ENCODE results near the gene PLXDC2. TPM values are rescaled to one million over a fixed set of nuclear protein-coding genes. Genes with fewer than 3 reads are reported as not detected.

The PLXDC2 gene
- total RNA-seq, 2 experiments from 2014 or later: not detected

- Mint-ChIP-seq H3K36me3 (ENCODE audit: low read depth) (no peaks in the 10 kb centered on the region), H3K27me3 (no peaks in the 10 kb centered on the region), H3K4me3 (no peak overlapping the region), H3K4me1 (no peaks in the 10 kb centered on the region), H3K27ac (no peak overlapping the region), H3K9me3 (peaks cover 18% of the 10 kb centered on the region)
- POLR2A ChIA-PET: no interaction called here
- no peak for DNase-seq
- CTCF ChIA-PET: no interaction called here
Observed at GRCh38 chr10:20299034-20299736, 483.0 kb downstream of the PLXDC2 start.

GRCh38 chr10:20300735-20301134, 484.5 kb downstream of the PLXDC2 start:
- no peak for DNase-seq
- Mint-ChIP-seq H3K36me3 (ENCODE audit: low read depth) (no peaks in the 10 kb centered on the region), H3K4me1 (no peaks in the 10 kb centered on the region), H3K9me3 (peaks cover 17% of the 10 kb centered on the region), H3K4me3 (no peak overlapping the region), H3K27me3 (no peaks in the 10 kb centered on the region), H3K27ac (no peak overlapping the region)
- POLR2A ChIA-PET: no interaction called here
- CTCF ChIA-PET: no interaction called here

GRCh38 chr10:20302033-20302432, 485.8 kb downstream of the PLXDC2 start:
- Mint-ChIP-seq H3K4me3 (no peak overlapping the region), H3K4me1 (no peaks in the 10 kb centered on the region), H3K36me3 (ENCODE audit: low read depth) (no peaks in the 10 kb centered on the region), H3K9me3 (peaks cover 18% of the 10 kb centered on the region), H3K27ac (no peak overlapping the region), H3K27me3 (no peaks in the 10 kb centered on the region)
- DNase-seq: no peak
- ChIA-PET CTCF (no interaction called here), POLR2A (no interaction called here)

GRCh38 chr10:20303453-20304152, 487.4 kb downstream of the PLXDC2 start:
- Mint-ChIP-seq H3K9me3 (peaks cover 14% of the 10 kb centered on the region), H3K27ac (no peak overlapping the region), H3K27me3 (no peaks in the 10 kb centered on the region), H3K36me3 (ENCODE audit: low read depth) (no peaks in the 10 kb centered on the region), H3K4me1 (no peaks in the 10 kb centered on the region), H3K4me3 (no peak overlapping the region)
- POLR2A ChIA-PET: no interaction called here
- DNase-seq: no peak
- CTCF ChIA-PET: no interaction called here

GRCh38 chr10:20313665-20314064, 497.4 kb downstream of the PLXDC2 start:
- ChIA-PET CTCF (no interaction called here), POLR2A (no interaction called here)
- no peak overlapping the region for H3K27ac Mint-ChIP-seq
- no peaks in the 10 kb centered on the region for H3K36me3 Mint-ChIP-seq (ENCODE audit: low read depth)
- H3K4me3 Mint-ChIP-seq: no peak overlapping the region
- no peaks in the 10 kb centered on the region for H3K4me1 Mint-ChIP-seq
- DNase-seq: no peak
- no peaks in the 10 kb centered on the region for H3K27me3 Mint-ChIP-seq
- H3K9me3 Mint-ChIP-seq: peaks cover 35% of the 10 kb centered on the region

- CTCF ChIA-PET: no interaction called here
Observed at GRCh38 chr10:20314431-20314830, 498.2 kb downstream of the PLXDC2 start.

GRCh38 chr10:20327954-20328353, 511.7 kb downstream of the PLXDC2 start:
- no peak for DNase-seq
- Mint-ChIP-seq H3K4me1 (no peaks in the 10 kb centered on the region), H3K9me3 (peaks cover 17% of the 10 kb centered on the region), H3K4me3 (no peak overlapping the region), H3K27me3 (no peaks in the 10 kb centered on the region), H3K27ac (no peak overlapping the region), H3K36me3 (ENCODE audit: low read depth) (no peaks in the 10 kb centered on the region)
- ChIA-PET POLR2A (no interaction called here), CTCF (no interaction called here)

More at GRCh38 chr10:20314431-20314830, 498.2 kb downstream of the PLXDC2 start:
- no peaks in the 10 kb centered on the region for H3K4me1 Mint-ChIP-seq
- H3K36me3 Mint-ChIP-seq (ENCODE audit: low read depth): no peaks in the 10 kb centered on the region
- H3K27ac Mint-ChIP-seq: no peak overlapping the region
- H3K9me3 Mint-ChIP-seq: peaks cover 28% of the 10 kb centered on the region
- no peak for DNase-seq
- POLR2A ChIA-PET: no interaction called here
- H3K4me3 Mint-ChIP-seq: no peak overlapping the region
- no peaks in the 10 kb centered on the region for H3K27me3 Mint-ChIP-seq

GRCh38 chr10:20330246-20330645, 514.0 kb downstream of the PLXDC2 start:
- Mint-ChIP-seq H3K4me3 (no peak overlapping the region), H3K9me3 (peaks cover 21% of the 10 kb centered on the region), H3K27me3 (no peaks in the 10 kb centered on the region), H3K27ac (no peak overlapping the region), H3K36me3 (ENCODE audit: low read depth) (no peaks in the 10 kb centered on the region), H3K4me1 (no peaks in the 10 kb centered on the region)
- DNase-seq: no peak
- CTCF ChIA-PET: no interaction called here
- POLR2A ChIA-PET: no interaction called here

- CTCF ChIA-PET: no interaction called here
- peaks cover 19% of the 10 kb centered on the region for H3K9me3 Mint-ChIP-seq
Observed at GRCh38 chr10:20334559-20334958, 518.3 kb downstream of the PLXDC2 start.

More at GRCh38 chr10:20334559-20334958, 518.3 kb downstream of the PLXDC2 start:
- Mint-ChIP-seq H3K27me3 (no peaks in the 10 kb centered on the region), H3K4me3 (no peak overlapping the region), H3K27ac (no peak overlapping the region), H3K36me3 (ENCODE audit: low read depth) (no peaks in the 10 kb centered on the region), H3K4me1 (no peaks in the 10 kb centered on the region)
- POLR2A ChIA-PET: no interaction called here
- no peak for DNase-seq

All from activated CD4-positive, alpha-beta memory T cell treated with anti-CD3 and anti-CD28 coated beads, Interleukin-2, amount 10 ng/mL, durations not matched to agents 7 days and 5 days (primary cell).